Stimulated activated CD8-positive, alpha-beta memory T cell treated with anti-CD3 and anti-CD28 coated beads, Interleukin-2, amount 100 ng/mL, for 48 hours (primary cell): Measurements from ENCODE around the gene ABHD18.
"Not testable (repeated sequence)": the region's sequence is repeated elsewhere in the genome, so short reads cannot be mapped to it uniquely, and the experiment has no call there.

Experiments
- DNase-seq, 2 donors: peaks; one replicate each; pipeline ENCODE4 v3.0.0-alpha.2; 2020; ENCODE audit warnings: low read depth in 2 of 2

Gene ABHD18

DNA sequence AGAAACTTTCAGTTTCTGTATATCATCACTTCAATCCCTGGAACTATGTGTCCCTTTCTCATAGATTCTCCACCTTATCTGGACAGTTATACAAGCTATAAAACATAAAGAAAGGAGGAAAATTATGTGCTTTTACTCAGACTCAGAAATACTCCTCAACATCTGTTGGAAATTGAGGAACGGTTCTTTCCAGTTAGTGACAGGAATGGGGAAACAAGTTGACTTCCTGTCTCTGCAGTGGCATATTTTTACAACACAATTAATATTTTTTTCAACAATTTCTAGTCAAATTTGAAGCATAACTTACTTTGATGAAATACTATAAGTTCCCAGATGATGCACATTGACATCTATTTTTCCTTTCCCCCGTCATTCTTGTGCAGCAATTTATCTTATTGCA lies 27.9 kb downstream of the ABHD18 start:
- DNase-seq: no peak

DNA sequence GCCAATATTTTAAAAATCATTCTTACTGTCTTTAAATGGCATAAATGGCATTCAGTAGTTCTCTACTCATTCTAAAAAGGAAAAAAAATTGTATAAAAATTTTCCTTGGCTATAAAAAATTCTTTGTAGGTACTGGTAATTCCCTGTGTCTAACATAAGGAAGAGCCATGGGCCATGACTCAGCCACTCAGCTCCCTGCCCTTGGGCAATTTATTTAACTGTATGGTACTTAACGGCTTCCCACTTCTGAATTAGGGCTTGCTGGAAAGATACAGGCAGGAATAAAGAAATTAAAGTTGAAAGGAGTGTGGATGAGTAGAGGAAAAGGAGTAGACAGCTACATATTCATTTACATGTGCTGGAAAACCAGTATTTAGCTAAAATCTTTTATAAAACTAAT lies 30.6 kb downstream of the ABHD18 start:
- no peak for DNase-seq

DNA sequence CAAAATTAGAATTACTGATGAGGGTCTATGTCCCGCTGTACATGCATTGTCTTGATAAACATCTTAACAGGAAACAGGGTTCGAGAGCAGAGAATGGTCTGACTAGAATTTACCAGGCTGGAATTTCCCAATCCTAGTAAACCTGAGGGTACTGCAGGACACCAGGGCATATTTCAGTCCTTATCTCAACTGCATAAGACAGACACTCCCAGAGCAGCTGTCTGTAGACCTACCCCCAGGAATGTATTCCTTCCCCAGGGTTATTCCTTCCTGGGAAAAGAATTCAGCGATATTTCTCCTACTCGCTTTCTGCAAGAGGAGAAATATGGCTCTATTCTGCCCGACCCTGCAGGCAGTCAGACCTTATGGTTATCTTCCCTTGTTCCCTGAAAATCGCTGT lies 31.3 kb downstream of the ABHD18 start:
- DNase-seq: not testable (repeated sequence)

DNA sequence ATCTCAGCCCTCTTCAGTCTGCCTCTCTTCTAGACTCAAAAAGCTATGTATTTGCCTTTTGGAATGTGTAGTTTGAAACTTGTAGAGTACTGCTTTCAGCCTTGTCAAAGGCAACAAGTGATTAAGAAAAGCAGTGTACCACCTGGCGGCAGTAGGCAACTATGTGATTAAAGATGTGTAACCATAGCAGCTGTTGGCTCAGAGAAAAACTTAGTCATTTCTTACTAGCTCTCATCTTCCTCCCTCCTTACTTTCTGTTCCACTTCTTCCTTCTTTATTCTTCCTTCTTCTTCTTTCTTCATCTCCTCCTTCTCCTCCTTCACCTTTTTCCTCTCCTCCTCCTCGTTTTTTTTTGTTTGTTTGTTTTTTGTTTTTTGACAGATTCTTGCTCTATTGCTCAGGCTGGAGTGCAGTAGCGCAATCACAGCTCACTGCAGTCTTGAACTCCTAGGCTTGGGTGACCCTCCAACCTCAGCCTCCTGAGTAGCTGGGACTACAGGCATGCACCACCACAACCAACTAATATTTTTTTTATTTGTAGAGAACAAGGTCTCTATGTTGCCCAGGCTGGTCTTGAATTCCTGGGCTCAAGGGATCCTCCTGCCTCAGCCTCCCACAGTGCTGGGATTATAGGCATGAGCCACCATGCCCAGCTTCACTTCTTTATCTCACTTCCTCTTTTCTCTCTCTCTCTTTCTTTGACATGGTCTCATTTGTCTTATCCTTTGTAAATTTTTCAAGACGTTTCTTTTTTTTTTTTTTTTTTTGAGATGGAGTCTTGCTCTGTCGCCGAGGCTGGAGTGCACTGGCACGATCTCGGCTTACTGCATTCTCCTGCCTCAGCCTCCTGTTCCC lies 32.6 kb downstream of the ABHD18 start:
- no peak for DNase-seq

DNA sequence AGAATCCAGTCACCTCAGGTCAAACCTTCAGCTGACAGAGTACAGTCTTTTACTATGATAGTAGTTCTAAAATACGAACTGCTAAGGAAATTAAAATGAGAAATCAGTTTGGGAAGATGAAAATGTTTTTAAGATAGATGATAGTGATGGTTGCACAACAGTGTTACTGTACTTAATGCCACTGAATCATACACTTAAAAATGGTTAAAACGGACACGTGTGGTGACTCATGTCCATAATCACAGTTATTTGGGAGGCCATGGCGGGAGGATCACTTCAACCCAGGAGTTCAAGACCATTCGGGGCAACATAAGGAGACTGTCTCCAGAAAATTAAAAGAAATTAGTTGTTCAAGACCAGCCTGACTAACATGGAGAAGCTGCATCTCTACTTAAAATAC lies 41.4 kb downstream of the ABHD18 start:
- no peak for DNase-seq

DNA sequence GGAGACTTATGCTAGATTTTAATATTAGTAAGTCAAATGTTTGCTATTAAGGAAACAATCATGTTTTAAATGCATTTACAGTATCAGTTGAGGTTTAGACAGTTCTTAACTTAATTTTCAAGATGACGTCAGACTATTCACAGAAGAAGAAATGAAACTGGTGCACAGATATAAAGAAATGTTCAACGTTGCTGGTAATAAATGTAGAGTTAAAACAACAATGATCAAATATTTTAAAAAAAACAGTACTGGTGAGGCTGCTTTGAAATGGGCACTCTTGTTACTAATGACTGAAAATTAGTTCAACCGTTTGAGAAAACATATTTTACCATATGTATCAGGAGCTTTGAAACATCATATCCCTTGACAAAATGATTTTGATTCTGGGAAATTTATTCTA lies 44.2 kb downstream of the ABHD18 start:
- no peak for DNase-seq

DNA sequence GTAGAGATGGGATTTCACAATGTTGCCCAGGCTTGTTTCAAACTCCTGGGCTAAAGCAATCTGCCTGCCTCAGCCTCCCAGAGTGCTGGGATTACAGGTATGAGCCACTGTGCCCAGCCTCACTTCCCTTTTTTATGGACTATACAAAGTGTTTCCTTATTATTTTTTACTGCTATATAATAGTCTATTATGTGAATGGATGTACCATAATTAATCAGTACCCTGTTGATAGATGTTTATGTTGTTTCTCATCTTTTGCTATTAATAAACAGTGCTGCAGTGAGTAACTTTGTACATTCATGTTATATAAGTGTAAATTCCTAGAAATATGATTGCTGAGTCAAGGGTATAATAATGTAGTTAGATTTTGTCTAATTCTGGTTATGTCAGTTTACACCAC lies 60.1 kb downstream of the ABHD18 start:
- DNase-seq: no peak

DNA sequence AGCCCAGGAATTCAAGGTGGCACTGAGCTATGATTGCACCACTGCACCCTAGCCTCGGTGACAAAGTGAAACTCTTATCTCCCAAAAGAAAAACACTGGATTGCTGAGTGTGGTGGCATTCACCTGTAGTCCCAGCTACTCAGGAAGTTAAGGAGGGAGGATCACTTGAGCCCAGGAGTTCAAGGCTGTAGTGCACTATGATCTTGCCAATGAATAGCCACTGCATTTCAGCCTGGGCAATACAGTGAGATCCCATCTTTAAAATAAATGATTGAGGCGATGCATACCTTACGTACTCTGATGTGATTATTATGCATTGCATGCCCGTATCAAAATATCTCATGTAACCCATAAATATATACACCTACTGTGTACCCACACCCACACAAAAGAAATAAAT lies 64.7 kb downstream of the ABHD18 start:
- no peak for DNase-seq

DNA sequence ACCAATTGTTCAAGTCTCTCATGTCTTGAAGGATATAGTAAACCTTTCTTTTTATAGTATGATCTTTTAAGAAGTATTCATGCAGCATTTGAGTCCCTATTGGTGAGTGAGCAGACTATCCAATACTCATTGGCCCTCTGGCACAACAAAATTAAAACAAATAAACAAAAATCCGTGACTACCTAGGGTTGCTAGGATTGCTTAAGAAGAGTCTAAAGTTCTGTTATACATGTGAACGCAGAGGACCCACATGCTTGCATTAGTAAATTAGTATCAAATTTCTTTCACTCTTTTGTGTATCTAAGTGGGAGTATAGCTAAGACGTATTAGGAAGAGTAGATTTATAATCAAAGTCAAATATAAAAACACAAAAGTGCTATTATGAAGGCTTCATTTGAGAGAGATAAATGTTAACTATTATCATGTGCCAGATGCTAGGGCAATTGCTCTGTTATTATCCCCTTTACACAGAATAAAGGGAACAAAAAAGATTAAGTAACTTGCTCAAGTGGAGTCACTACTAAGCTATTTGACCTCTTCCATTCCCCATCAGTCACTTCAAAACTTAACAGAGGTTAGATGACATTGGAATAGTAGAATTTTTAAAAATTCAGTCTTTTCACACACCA lies 66.7 kb downstream of the ABHD18 start:
- no peak for DNase-seq

DNA sequence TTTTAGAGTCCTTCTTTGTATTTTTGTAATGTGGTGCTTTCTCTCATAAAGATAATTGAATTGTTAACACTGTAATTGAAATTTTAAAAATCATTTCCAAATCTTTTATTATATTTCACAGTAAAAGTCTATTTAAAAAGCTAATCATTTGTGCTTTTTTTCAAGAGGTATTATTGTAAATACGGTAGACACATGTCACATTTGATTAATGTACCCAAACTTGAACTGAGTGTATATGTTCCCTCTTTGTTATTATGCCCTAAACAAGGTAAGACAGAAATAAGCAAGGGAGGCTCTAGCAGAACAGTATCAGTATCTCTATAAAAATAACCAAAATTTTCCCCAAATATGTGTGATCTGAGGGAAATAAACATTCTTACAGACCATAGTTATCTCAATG lies 74.4 kb downstream of the ABHD18 start:
- DNase-seq: no peak

DNA sequence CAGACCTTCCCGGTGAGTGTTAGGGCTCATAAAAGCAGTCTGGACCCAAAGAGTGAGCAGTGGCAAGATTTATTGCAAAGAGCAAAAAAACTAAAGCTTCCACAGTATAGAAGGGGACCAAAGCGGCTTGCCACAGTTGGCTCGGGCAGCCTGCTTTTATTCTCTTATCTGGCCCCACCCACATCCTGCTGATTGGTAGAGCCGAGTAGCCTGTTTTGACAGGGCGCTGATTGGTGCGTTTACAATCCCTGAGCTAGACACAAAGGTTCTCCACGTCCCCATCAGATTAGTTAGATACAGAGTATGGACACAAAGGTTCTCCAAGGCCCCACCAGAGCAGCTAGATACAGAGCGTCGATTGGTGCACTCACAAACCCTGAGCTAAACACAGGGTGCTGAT lies 81.8 kb downstream of the ABHD18 start:
- DNase-seq: not testable (repeated sequence)

DNA sequence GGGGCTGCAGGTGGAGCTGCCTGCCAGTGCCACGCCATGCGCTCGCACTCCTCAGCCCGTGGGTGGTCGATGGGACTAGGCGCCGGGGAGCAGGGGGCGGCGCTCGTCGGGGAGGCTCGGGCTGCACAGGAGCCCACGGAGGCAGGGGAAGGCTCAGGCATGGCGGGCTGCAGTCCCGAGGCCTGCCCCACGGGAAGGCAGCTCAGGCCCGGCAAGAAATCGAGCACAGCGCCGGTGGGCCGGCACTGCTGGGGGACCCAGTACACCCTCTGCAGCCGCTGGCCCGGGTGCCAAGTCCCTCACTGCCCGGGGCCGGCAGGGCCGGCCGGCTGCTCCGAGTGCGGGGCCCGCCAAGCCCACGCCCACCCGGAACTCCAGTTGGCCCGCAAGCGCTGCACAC lies 82.3 kb downstream of the ABHD18 start:
- not testable (repeated sequence) for DNase-seq

DNA sequence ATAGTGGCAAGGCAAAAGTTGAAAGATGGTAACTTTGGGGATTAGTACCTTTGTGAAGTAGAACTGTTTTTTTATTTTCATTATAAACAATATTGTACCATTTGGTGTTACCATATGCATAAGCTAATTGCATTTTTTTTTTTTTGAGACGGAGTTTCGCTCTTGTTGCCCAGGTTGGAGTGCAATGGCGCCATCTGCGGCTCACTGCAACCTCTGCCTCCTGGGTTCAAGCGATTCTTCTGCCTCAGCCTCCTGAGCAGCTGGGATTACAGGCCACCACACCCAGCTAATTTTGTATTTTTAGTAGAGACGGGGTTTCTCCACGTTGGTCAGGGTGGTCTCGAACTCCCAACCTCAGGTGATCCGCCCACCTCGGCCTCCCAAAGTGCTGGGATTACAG lies 86.0 kb downstream of the ABHD18 start:
- DNase-seq: not testable (repeated sequence)

DNA sequence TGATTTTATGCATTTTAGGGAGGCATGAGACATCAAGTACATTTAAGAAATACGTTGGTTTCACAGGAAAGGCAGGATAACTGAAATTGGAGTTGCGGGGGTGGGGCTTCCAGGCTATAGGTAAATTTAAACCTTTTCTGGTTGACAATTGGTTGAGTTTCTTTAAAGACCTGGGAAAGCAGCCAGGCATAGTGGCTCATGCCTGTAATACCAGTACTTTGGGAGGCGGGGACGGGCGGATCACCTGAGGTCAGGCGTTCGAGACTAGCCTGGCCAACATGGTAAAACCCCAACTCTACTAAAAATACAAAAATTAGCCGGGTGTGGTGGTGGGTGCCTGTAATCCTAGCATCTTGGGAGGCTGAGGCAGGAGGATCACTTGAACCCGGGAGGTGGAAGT lies 89.7 kb downstream of the ABHD18 start:
- DNase-seq: not testable (repeated sequence)

DNA sequence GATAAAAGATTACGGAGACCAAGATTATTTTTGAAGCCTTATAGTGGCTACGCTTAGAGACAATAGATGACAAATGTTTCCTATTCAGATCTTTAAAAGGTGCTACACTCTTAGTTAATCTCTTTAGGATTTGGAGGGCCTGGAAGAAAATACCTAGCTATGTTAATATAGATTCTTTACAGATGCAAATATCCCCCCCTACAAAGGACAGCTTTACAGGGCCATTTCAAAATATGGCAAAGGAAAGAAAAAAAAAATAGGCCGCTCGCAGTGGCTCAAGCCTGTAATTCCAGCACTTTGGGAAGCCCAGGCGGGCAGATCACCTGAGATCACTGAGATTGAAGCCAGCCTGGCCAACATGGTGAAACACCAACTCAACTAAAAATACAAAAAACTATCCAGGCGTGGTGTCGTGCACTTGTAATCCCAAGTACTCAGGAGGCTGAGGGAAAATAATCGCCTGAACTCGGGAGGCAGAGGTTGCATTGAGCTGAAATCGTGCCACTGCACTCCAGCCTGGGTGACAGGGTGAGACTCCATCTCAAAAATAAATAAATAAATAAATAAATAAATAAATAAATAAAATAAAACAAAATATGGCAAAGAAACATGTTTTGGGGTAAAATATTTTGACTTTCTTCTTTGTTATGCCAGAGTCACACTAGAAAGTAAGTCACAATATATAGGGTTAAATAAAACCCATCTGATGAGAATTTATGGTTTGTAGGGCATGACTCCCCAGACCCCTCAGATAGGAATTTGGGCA lies 90.4 kb downstream of the ABHD18 start:
- DNase-seq: not testable (repeated sequence)

DNA sequence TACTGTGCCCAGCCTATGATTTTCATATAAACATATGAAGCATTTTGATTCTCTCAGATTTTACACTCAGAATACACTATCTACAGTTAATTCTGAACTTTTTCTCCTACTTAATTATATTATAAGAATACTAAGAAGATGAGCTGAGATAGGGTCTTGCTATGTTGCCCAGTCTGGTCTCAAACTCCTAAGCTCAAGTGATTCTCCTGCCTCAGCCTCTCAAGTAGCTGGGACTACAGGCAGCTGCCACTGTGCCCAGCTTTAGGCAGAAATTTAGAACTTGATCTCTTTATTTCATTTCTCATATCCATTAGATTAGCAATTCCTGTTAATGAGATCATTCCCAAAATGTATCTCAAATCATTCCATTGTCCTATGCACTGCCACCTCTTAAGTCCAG lies 91.2 kb downstream of the ABHD18 start:
- DNase-seq: no peak

DNA sequence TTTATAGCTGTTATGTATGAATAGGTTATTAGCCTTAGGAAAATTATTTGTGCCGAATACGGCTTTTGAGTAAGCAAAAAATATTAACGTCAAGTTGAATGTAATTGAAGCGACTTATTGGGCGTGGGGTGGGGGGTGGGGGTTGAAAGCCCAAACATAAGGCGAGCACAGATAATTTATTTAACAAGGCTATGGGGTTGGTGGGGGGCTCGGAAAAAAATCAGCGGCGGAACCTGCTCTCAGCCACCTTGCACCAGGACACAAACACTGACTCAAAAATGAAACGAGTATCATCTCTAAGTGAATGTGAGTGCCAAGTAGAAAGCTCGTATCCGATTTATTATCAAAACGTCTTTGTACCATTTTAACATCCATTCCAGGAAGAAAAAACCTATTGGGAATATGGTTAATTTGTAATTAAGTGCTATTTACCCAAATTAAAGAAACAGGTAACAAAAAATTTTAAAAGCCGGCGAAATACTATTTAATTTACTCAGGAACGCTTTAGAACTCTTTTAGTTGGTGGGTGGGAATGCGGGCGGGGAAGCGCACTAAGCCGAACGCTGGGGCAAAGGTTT lies 95.0 kb downstream of the ABHD18 start:
- DNase-seq: no peak

DNA sequence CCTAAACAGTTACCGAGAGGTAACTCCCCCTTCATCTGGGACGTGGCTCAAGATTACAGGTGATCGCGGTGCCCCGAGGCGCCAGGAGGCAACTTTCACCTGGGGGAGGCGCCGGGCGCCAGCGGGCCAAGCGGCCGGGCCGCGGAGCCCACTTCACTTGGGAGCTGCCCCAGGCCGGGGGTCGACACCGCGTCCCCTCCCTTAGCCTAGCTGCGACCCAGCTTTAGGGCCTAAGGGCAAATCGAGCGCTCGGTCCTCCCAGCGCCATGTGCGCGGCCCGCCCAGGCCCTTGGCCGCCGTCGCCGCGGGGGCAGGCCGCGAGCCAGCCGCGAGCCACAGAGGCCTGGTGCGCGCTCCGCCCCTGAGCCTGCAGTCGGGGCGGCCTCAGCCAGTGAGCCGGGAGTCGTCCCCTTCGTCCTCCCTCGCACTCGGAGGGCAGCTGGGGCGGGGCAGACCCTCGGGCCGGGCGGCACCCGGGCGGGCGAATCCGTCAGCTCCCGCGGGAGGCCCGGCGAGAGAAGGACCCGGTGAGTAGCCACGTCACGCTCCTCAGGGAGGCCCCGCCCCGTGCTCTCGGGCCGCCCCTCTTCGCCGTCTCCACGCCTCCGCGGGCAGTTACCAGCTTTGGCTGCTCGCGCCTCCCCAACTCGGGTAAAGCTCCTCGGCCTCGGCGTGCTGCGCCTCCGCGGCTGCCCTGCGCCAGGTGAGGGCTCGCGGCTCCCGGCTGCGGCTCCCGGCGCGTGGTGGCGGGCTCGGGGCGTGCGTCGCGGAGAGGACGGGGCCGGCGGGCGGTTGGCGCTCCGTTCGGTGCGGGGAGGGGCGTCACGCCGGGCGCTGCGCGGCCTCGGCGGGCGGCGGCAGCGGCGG lies 95.7 kb downstream of the ABHD18 start, which contains the start of gene LARP1B:
Gene LARP1B (plus strand): TSS at position 614 of the 867 bp plus-strand sequence. CDS start 13,640 bp downstream, outside the sequence.
- DNase-seq: peak; percentile 90 to 91

DNA sequence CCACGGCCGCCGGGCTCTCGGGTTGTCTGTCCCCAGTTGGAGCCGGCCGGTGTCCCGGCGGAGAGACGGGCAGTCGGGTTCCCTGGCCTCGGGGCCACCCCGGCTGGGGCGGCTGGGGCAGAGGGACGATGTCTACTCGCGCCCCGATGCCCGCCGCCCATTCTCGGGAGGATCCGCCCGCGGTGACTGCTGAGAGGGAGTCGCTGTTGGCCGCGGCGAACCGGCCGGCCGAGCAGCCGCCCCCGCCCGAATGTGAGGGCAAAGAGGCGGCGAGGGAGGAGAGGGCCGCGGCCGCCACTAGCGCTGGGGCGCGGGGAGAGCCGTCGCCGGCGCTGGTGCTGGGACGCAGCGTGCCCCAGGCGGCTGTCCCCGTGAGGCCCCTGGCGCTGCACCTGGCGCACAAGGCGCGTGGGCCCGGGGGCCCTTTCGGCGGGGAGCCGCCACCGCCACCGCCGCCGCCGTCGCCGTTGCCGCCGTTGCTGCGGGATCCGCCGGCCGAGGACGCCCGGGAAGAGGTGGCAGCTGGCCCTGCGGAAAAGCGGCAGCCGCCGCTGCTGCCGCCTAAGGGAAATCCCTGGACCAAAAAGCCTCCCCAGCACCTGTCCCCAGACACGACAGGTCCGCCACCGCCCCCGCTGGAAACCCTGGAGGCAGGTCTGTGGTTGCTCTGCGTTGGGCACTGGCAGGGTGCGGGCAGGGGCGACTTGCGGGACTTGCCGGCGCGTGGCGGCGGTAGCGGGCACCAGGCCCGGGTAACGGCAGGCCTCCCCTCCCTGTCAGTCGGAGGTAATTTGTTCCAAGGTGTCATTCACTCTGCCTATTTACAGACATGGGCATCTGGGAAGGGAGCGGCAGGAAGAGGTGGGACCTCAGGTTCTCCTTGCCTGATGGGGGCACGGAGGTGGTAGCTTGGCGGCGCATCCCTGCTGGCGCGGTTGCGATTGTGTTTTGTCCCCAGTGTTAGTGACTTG lies 96.6 kb downstream of the ABHD18 start:
- DNase-seq: peak; percentile 37 to 51

DNA sequence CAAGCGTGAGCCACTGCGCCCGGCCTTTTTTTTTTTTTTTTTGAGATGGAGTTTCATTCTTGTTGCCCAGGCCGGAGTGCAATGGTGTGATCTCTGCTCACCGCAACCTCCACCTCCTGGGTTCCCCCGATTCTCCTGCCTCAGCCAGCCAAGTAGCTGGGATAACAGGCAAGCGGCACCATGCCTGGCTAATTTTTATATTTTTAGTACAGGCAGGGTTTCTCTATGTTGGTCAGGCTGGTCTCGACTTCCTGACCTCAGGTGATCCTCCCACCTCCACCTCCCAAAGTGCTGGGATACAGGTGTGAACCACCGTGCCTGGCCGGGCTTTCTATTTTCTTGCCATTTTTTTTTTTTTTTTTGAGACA lies 101.2 kb downstream of the ABHD18 start:
- DNase-seq: not testable (repeated sequence)
